C1 segment of cervical spinal cord (tissue), 14 donors: Measurements from ENCODE around the gene LCP1.

Source experiments
- DNase-seq, 14 donors: peaks; one replicate each; lab custom pipeline; 2025; lab: John Stamatoyannopoulos, UW

Gene LCP1

GRCh38 chr13:46101002-46101401 lies 81.0 kb downstream of the LCP1 start:
- DNase-seq: no peak

- DNase-seq: no peak
Measured at GRCh38 chr13:46100191-46100815, 81.7 kb downstream of the LCP1 start.

- DNase-seq: no peak
Measured at GRCh38 chr13:46097663-46098062, 84.3 kb downstream of the LCP1 start.

DNA sequence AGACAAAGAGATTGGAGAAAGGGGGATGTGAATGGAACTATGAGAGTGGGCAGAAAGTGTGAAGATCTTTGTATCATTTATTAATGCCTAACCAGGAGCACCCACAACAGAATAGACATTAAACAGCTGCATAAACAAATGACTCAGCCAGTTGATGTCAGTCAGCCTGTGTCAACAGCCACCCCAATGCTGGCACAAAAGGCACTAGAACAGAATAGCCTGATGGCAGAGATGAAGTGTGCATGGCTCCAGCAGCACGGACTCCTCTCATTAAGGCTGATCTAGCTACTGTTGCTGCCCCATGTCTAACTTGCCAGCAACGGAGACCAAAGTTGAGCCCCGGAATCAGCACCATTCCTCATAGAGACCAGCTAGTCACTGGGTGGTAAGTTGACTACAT lies 85.0 kb downstream of the LCP1 start:
- peak in 2 of 14 donors; percentile 12 to 36 for DNase-seq

DNA sequence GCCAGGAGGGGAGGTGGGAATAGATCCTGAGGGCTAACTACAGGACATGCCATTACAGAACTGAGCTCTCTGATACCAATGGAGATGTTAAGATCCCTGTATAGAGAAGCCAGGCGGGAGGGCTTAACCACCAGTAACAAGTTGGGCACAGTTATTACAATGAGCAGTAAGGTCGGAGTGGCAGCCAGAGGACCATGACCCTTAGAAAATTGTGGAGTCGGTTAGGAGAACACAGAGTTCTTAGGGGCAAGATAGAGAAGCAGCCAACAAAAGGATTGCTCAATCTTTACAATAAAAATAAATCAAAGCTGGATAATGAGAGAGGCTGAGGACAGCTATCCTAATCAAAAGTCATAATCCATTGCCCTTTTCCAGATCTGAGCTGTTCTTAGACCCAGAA lies 87.5 kb downstream of the LCP1 start:
- no peak for DNase-seq

DNA sequence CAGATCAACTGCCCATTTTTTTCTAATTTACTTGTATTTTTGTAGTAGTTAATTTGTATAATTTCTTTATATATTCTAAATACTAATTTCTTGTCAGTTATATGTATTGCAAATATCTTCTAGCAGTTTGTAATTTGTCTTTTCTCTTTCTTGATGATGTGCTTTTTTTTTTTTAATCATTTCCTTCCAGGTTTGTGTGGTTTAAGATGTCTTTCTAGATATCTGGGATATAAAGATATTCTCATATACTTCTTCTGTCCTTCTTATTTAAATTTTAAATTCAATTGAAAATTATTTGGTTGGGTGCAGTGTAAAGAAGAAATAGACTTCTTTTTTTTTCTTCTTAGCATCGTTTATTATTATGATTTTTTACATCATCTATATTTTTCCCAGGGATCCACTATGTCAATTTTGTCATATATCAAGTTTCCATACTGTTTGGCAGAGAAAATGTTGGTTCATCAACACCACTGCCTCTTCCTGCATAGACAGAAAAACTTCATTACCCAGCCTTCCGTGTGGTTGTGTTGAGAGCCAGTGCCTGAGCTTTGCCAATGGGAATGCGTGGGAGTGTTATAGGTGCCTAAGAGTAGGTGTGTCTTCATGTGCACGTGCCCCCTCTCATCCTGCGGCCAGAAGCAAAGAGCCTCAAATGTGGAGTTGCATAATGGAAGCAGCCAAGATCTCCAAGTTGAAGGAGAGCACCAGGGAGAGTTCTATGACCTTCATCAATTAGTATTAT lies 93.0 kb downstream of the LCP1 start:
- no peak for DNase-seq

DNA sequence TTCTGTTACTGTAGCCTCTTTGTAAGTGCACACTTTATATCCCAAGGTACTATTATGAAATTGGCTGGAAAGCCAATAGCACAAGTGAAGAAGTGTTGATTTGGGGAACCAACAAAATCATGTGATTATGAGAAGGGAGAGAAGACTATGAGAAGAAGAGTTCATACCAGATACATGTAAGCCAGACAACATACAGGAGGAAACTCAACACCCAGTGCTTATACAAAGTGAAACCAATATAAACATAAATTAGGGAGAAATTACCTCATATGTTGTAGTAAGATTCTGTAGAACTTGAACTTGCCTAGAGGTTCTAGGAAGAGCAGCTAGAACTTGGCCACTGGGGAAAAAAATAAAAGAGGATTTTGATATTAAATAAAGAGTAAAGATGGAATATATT lies 94.5 kb downstream of the LCP1 start:
- DNase-seq: no peak

GRCh38 chr13:46086985-46087384 lies 95.0 kb downstream of the LCP1 start:
- DNase-seq: no peak

DNA sequence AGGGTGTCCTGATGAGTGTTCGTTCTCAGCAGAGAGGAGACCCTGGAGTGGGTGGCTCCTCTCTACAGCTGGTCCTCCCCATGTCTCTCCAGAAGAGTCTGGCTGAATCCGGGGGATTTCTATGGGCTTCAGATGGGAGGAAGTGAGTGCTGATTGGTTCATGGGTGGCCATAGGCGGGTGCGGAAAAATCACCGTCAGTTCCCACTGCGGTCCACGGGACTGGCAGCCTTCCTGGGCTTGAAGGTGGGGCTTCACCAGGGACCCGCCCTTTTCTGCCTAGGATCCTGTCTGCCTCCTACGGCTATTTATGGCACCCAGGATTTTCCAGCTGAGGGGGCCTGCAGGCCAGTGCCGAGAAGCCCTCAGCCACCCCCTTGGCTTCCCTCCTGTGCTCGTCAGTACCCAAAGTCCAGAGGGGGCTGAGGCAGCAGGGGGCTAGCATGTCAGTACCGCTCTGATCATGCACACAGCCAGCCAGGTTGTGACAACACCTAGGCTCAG lies 95.5 kb downstream of the LCP1 start:
- DNase-seq: no peak

DNA sequence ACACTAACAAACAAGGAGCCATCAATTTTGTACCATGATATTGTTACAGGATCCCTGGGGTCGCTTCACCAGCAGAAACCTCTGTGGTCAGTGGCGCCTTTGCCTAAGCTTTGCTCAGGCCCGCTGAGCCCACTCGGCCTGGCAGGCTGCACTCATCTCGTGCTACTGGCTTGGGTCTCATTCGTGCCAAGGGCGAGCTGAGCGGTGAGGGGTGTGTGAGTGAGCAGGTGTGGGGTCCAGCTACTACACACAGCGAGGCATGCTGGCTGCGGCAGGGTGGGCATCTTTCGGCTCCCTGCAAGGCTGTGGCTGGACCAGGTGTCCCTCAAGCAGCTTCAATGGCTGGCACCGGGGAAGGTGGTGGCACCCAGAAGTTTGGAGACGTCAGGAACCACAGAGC lies 96.2 kb downstream of the LCP1 start:
- DNase-seq: no peak

DNA sequence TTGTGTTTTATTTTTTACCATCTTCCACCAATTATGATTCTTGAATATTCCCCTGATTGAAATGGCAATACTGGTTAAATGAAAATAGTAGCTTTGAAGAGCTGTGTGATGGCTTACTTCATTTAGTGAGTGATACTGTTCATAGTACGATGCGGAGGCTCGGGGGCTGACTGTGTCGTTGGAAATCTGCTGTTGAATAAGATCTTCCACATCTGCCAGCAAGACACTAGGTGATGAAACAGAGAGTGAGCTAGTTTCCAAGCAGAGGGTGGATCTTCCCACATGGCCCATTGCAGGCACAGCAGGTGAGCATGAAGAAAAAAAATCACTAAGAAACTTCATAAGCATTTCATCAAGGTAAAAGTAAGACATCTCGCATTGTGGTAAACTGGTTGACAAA lies 99.7 kb downstream of the LCP1 start:
- no peak for DNase-seq

GRCh38 chr13:46079770-46080169 lies 102.2 kb downstream of the LCP1 start:
- DNase-seq: no peak

DNA sequence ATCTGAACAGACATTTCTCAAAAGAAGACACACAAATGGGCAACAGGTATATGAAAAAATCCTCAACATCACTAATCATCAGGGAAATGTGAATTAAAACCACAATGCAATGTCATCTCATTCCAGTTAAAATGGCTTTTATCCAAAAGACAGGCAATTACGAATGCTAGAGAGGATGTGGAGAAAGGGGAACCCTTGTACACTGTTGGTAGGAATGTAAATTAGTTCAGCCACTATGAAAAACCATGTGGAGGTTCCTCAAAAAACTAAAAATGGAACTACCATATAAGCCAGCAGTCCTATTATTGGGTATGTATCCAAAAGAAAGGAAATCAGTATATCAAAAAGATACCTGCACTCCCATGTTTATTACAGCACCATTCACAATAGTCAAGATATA lies 104.7 kb downstream of the LCP1 start:
- DNase-seq: no peak

GRCh38 chr13:46076827-46077226 lies 105.2 kb downstream of the LCP1 start:
- DNase-seq: no peak
